ENCODE results near the gene ADCY6. TPM values are rescaled to one million over a fixed set of nuclear protein-coding genes. Genes with fewer than 3 reads are reported as not detected.
A peak's percentile ranks its signal among the peaks of the same experiment; 100 is the strongest.

ADCY6 gene
- total RNA-seq, 2 donors from 2014 or later = 0.24 TPM; not detected in 1

GRCh38 chr12:48803675-48804074 is 14.8 kb upstream of the ADCY6 start:
- no peak overlapping the region for H3K4me3 Mint-ChIP-seq
- no peak overlapping the region for H3K27ac Mint-ChIP-seq
- no peak for ATAC-seq (replicated peaks)
- H3K36me3 Mint-ChIP-seq (ENCODE audit: low read depth) = no peaks in the 10 kb centered on the region
- no peaks in the 10 kb centered on the region for H3K9me3 Mint-ChIP-seq
- H3K27me3 Mint-ChIP-seq = no peaks in the 10 kb centered on the region
- peaks cover 5% of the 10 kb centered on the region for H3K4me1 Mint-ChIP-seq

GRCh38 chr12:48800971-48801370 is 12.1 kb upstream of the ADCY6 start:
- H3K27ac Mint-ChIP-seq = no peak overlapping the region
- no peak overlapping the region for H3K4me3 Mint-ChIP-seq
- ATAC-seq (replicated peaks) = no peak
- H3K36me3 Mint-ChIP-seq (ENCODE audit: low read depth) = no peaks in the 10 kb centered on the region
- no peaks in the 10 kb centered on the region for H3K9me3 Mint-ChIP-seq
- peaks cover 5% of the 10 kb centered on the region for H3K4me1 Mint-ChIP-seq
- H3K27me3 Mint-ChIP-seq = no peaks in the 10 kb centered on the region

- H3K4me3 Mint-ChIP-seq = no peak overlapping the region
- H3K27ac Mint-ChIP-seq = no peak overlapping the region
- H3K36me3 Mint-ChIP-seq (ENCODE audit: low read depth) = no peaks in the 10 kb centered on the region
- no peaks in the 10 kb centered on the region for H3K9me3 Mint-ChIP-seq
- no peak for ATAC-seq (replicated peaks)
- H3K27me3 Mint-ChIP-seq = no peaks in the 10 kb centered on the region
- H3K4me1 Mint-ChIP-seq = peaks cover 5% of the 10 kb centered on the region
Observed at GRCh38 chr12:48800457-48800856, 11.6 kb upstream of the ADCY6 start.

GRCh38 chr12:48796976-48797375 is 8.1 kb upstream of the ADCY6 start:
- H3K4me3 Mint-ChIP-seq = no peak overlapping the region
- H3K9me3 Mint-ChIP-seq = no peaks in the 10 kb centered on the region
- H3K36me3 Mint-ChIP-seq (ENCODE audit: low read depth) = no peaks in the 10 kb centered on the region
- no peak overlapping the region for H3K27ac Mint-ChIP-seq
- H3K4me1 Mint-ChIP-seq = no peaks in the 10 kb centered on the region
- ATAC-seq (replicated peaks) = peak; percentile 92
- peaks cover 4% of the 10 kb centered on the region for H3K27me3 Mint-ChIP-seq

GRCh38 chr12:48795550-48796455 is 6.9 kb upstream of the ADCY6 start:
- H3K4me3 Mint-ChIP-seq = no peak overlapping the region

GRCh38 chr12:48794870-48795269 is 6.0 kb upstream of the ADCY6 start:
- H3K36me3 Mint-ChIP-seq (ENCODE audit: low read depth) = no peaks in the 10 kb centered on the region
- no peaks in the 10 kb centered on the region for H3K4me1 Mint-ChIP-seq
- H3K4me3 Mint-ChIP-seq = no peak overlapping the region
- no peak overlapping the region for H3K27ac Mint-ChIP-seq
- H3K9me3 Mint-ChIP-seq = no peaks in the 10 kb centered on the region
- no peak for ATAC-seq (replicated peaks)
- H3K27me3 Mint-ChIP-seq = peaks cover 12% of the 10 kb centered on the region

More at GRCh38 chr12:48795550-48796455, 6.9 kb upstream of the ADCY6 start:
- Mint-ChIP-seq H3K27me3 (peaks cover 4% of the 10 kb centered on the region), H3K36me3 (ENCODE audit: low read depth) (no peaks in the 10 kb centered on the region), H3K27ac (no peak overlapping the region), H3K4me1 (no peaks in the 10 kb centered on the region), H3K9me3 (no peaks in the 10 kb centered on the region)
- peak; percentile 73 for ATAC-seq (replicated peaks)

GRCh38 chr12:48793696-48794095 is 4.8 kb upstream of the ADCY6 start:
- Mint-ChIP-seq H3K9me3 (no peaks in the 10 kb centered on the region), H3K36me3 (ENCODE audit: low read depth) (no peaks in the 10 kb centered on the region), H3K4me1 (no peaks in the 10 kb centered on the region), H3K27me3 (peaks cover 18% of the 10 kb centered on the region), H3K4me3 (no peak overlapping the region), H3K27ac (no peak overlapping the region)
- ATAC-seq (replicated peaks) = no peak

GRCh38 chr12:48789858-48790326 is 1.0 kb upstream of the ADCY6 start:
- ATAC-seq (replicated peaks) = no peak
- H3K9me3 Mint-ChIP-seq = no peaks in the 10 kb centered on the region
- no peak overlapping the region for H3K27ac Mint-ChIP-seq
- H3K4me3 Mint-ChIP-seq = peak overlapping the region; percentile 52
- no peaks in the 10 kb centered on the region for H3K36me3 Mint-ChIP-seq (ENCODE audit: low read depth)
- H3K4me1 Mint-ChIP-seq = peaks cover 5% of the 10 kb centered on the region
- peaks cover 43% of the 10 kb centered on the region for H3K27me3 Mint-ChIP-seq

GRCh38 chr12:48788524-48788853 is 400 bp downstream of the ADCY6 start:
- H3K4me3 Mint-ChIP-seq = peak overlapping the region; percentile 52
- H3K36me3 Mint-ChIP-seq (ENCODE audit: low read depth) = no peaks in the 10 kb centered on the region
- ATAC-seq (replicated peaks) = no peak
- H3K9me3 Mint-ChIP-seq = no peaks in the 10 kb centered on the region
- H3K27me3 Mint-ChIP-seq = peaks cover 43% of the 10 kb centered on the region
- peaks cover 5% of the 10 kb centered on the region for H3K4me1 Mint-ChIP-seq
- no peak overlapping the region for H3K27ac Mint-ChIP-seq

GRCh38 chr12:48787791-48788523 is 932 bp downstream of the ADCY6 start:
- Mint-ChIP-seq H3K27ac (no peak overlapping the region), H3K9me3 (no peaks in the 10 kb centered on the region), H3K4me3 (peak overlapping the region; percentile 52), H3K27me3 (peaks cover 43% of the 10 kb centered on the region), H3K4me1 (peaks cover 5% of the 10 kb centered on the region), H3K36me3 (ENCODE audit: low read depth) (no peaks in the 10 kb centered on the region)
- no peak for ATAC-seq (replicated peaks)

- no peak for ATAC-seq (replicated peaks)
Observed at GRCh38 chr12:48786591-48787544, 2.0 kb downstream of the ADCY6 start.

GRCh38 chr12:48783432-48783831 is 5.5 kb downstream of the ADCY6 start:
- Mint-ChIP-seq H3K27me3 (peaks cover 27% of the 10 kb centered on the region), H3K4me3 (no peak overlapping the region), H3K27ac (no peak overlapping the region), H3K9me3 (no peaks in the 10 kb centered on the region), H3K4me1 (peaks cover 5% of the 10 kb centered on the region), H3K36me3 (ENCODE audit: low read depth) (no peaks in the 10 kb centered on the region)
- ATAC-seq (replicated peaks) = no peak

More at GRCh38 chr12:48786591-48787544, 2.0 kb downstream of the ADCY6 start:
- Mint-ChIP-seq H3K4me3 (peak overlapping the region; percentile 52), H3K36me3 (ENCODE audit: low read depth) (no peaks in the 10 kb centered on the region), H3K27ac (no peak overlapping the region), H3K9me3 (no peaks in the 10 kb centered on the region), H3K27me3 (peaks cover 43% of the 10 kb centered on the region), H3K4me1 (peaks cover 5% of the 10 kb centered on the region)

GRCh38 chr12:48782457-48783395 is 6.2 kb downstream of the ADCY6 start:
- H3K27ac Mint-ChIP-seq = no peak overlapping the region
- H3K4me1 Mint-ChIP-seq = peaks cover 3% of the 10 kb centered on the region
- H3K27me3 Mint-ChIP-seq = peaks cover 20% of the 10 kb centered on the region
- H3K4me3 Mint-ChIP-seq = no peak overlapping the region
- H3K9me3 Mint-ChIP-seq = no peaks in the 10 kb centered on the region
- H3K36me3 Mint-ChIP-seq (ENCODE audit: low read depth) = no peaks in the 10 kb centered on the region
- no peak for ATAC-seq (replicated peaks)

Data from activated T-helper 17 cell treated with anti-CD3 and anti-CD28 coated beads, Interleukin-2, amount 50 U/mL, for 72 hours (primary cell).